GM12801 (cell line): Measurements from ENCODE around the gene PDSS2.

Experiments used
- TF ChIP-seq, protein P1 (sequence below): IDR thresholded peaks from one replicate; pipeline ENCODE4 v1.5.1; 2011; ENCODE audit warnings: control low read depth; ENCODE audit not compliant: insufficient read length; ENCODE audit errors: extremely low read depth

Gene PDSS2

GRCh38 chr6:107280791-107281190 is 178.6 kb downstream of the PDSS2 start:
- TF ChIP-seq, protein P1, sequence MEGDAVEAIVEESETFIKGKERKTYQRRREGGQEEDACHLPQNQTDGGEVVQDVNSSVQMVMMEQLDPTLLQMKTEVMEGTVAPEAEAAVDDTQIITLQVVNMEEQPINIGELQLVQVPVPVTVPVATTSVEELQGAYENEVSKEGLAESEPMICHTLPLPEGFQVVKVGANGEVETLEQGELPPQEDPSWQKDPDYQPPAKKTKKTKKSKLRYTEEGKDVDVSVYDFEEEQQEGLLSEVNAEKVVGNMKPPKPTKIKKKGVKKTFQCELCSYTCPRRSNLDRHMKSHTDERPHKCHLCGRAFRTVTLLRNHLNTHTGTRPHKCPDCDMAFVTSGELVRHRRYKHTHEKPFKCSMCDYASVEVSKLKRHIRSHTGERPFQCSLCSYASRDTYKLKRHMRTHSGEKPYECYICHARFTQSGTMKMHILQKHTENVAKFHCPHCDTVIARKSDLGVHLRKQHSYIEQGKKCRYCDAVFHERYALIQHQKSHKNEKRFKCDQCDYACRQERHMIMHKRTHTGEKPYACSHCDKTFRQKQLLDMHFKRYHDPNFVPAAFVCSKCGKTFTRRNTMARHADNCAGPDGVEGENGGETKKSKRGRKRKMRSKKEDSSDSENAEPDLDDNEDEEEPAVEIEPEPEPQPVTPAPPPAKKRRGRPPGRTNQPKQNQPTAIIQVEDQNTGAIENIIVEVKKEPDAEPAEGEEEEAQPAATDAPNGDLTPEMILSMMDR = no peak

- TF ChIP-seq, protein P1 = no peak
These were observed 184.0 kb downstream of the PDSS2 start for GRCh38 chr6:107275330-107275865.

DNA sequence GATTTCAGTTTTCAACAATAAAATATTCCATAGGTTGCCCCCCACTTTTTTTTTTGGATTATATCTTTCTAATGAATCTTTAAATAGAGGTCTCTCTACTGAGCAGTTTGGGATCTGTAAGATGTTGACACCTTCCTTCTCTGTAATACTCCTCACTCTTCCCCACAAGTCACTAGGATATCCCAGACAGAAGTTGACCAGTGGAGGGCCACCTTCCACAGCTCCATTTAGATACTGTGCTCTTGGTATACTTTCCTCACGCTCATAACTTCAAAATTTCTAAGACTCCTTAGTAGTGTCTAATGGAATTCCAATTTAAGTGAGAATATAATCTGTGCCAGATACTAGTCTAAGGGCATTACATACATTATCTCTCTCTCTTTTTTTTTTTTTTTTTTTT is 185.1 kb downstream of the PDSS2 start:
- TF ChIP-seq, protein P1 = no peak

DNA sequence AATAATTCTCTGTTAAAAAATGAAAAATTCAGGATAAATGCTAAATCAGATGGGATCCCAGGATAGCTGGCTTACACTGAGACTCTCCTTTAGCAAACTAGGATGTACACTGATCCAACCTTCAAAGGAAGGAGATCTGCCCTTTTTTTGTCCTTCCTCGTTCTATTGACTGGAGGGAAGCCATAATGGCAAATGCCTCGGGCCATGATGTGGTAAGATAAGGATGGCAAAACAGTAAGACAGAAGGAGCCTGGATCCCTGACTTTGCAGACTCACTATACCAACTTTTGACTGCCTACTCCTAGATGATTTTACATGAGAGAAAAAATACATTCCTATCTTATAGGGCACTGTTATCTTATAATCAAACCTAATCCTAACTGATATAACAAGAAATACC is 187.1 kb downstream of the PDSS2 start:
- TF ChIP-seq, protein P1 = no peak

DNA sequence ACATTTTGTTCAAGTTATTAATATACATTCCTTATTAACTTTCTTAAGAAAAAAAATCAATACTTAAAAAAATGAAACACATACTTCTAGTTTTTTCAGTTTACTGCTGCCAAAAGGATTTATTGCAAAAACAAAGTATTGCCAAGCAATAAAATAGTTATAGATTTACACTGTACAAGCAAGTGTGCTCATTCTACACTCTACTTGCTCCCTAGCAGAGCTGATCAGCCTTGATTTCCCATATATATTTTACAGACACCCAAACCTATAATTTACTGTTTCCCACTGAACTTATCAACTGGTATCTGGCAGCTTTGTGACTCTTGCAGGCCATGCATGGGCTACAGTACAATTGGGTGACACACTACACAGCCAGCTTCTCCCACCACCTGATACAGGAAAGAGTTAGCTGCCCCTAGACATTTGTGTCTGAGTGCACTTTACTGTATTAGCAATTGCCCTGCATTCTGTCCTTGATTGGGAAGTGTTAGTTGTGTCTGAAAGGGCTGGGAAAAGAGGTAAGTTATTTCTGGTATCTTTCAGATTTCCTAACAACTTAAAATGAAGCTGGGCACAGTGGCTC is 188.1 kb downstream of the PDSS2 start:
- TF ChIP-seq, protein P1 = no peak

- TF ChIP-seq, protein P1 = no peak
These were observed 191.7 kb downstream of the PDSS2 start for GRCh38 chr6:107267634-107268033.

DNA sequence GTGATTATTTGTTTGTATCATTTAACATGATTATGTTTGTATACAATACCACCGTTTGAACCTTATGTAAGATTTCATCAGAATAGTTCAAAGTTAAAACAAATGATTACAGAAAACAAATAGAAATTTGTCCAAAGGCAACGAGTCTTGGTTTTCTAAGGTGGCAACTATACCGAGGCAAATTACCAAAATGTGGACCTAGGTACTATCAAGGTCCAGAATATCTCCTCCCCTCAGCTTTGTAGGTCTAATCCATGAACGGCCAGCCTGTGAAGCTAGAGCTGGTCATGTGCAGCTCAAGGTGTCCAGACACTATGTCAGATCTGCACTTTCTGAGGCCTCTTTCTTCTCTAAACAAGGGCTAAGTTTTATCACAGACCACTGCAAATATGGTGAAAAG is 192.4 kb downstream of the PDSS2 start:
- TF ChIP-seq, protein P1 = no peak
